Stimulated activated CD4-positive, alpha-beta T cell treated with anti-CD3 and anti-CD28 coated beads, Interleukin-15, amount 100 ng/mL, for 24 hours (primary cell): ENCODE data around the gene CEP112.

ENCODE experiments used
- DNase-seq: peaks from one replicate; pipeline ENCODE4 v3.0.0-alpha.2; 2020

The CEP112 gene

DNA sequence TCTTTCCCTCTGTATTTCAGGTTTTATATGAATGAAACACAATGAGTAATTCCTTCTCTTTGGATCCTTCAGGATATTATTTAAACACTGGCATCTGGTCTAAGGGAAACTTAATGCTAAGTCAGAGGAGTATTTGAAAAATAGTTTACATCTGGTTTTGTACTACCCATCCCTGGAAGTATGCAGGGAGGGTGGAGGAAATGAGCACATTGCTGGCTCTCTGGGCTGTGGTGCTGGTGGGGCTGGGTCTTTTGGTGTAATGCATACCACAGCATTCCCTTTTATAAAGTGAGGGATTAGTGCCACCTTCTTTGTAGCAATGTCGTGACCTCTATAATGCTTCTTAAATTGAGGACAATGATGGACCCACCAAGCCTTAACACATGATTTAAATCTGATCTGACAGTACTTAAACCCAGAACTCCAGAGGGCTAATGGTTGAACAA lies 525.0 kb downstream of the CEP112 start:
- DNase-seq, result no peak

DNA sequence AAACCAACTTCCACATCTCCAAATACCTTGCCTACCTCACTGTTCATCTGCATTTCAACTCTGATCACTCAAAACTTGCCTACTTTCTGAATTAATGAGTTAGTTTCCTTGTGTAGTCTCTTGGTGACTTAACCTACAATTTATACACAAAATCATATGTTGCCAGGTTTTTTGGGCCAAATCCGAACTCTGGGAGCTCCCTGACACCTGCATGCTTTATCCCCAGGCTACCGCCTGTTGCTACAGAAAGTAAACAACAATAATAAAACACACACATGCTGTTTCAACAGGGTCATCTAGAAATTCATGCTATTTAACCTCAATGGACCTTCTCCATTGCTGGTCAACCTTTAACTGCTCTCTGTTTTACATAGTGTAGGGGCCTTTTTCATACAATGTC lies 526.0 kb downstream of the CEP112 start:
- DNase-seq, result no peak

DNA sequence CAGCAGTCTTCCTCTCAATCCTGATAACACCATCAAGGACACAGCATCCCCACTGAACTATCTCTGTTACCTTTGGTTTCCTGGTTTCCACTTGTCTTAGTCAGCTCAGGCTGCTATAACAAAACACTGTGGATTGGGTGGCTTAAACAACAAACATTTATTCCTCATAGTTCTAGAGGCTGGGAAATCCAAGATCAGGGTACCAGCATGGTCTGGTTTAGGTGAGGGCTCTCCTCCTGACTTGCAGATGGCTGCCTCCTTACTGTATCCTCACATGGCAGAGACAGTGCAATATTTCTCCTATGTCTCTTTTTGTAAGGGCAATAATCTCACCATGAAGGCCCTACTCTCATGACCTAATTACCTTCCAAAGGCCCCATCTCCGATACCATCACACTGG lies 527.2 kb downstream of the CEP112 start:
- no peak for DNase-seq

DNA sequence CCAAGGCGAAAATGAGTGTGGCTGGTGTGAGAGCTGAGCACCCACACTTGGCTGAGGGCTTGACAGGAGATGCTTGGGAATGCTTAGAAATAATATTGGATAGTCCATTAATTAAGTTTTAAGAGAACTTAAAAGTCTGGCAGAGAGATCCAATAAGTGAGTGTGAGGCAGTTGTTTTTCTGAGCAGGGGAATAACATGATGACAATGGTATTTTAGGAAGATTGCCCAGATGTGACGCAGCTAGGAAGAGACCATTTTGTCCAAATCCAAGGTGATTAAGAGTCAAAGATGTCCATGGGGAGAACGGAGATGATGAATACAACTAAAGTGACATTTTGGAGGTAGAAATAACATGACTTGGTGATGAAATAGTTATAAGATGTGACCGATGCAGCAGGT lies 527.7 kb downstream of the CEP112 start:
- no peak for DNase-seq

DNA sequence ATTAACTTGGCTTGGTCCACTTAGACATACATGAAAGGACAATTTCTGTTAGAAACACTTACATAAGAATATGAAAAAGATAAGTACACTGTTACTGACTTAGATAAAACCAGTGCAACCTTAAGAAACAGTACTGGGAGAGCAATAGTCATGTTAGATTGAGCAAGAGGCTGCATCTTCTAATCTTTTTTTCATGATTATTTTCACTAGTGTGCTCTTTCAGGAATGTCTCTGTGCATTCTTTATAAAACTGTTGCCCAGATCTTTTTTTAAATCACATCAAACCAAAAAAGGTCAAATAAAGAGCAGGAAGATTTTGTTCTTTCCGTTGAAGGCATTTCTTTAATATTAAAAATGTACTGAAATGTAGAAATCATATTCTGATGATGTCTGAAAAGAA lies 529.7 kb downstream of the CEP112 start:
- DNase-seq, result no peak

DNA sequence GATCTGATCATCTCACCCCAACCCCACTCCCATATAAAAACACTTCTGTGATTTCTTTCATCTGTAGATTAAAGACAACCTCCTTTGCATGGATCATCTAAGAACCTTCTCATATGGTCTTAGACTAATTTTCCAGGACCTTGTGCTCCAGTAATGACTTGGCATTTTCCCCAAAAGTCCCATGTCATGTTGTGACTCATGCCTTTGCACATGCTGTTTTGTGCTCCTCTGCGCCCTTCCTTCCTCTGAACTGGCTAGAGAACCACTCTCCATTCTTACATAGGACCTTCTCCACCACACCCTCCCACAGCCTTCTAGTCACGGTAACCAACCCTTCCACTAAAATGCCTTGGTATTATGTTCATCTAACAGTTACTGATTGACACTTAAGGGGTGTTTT lies 531.0 kb downstream of the CEP112 start:
- DNase-seq, result no peak

DNA sequence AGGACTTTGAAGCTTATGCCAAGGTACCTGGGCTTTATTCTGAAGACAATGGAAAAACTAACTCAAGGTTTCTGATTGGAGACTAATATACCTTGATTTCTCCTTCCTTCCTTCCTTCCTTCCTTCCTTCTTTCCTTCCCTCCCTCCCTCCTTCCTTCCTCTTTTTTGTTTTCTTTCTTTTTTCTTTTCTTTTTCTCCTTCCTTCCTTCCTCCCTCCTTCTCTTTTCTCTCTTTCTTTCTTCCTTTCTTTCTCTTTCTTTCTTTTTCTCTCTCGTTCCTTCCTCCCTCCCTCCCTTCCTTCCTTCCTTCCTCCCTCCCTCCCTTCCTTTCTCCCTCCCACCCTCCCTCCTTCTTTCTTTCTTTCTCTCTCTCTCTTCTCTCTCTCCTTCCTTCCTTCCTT lies 531.9 kb downstream of the CEP112 start:
- DNase-seq, result no peak

DNA sequence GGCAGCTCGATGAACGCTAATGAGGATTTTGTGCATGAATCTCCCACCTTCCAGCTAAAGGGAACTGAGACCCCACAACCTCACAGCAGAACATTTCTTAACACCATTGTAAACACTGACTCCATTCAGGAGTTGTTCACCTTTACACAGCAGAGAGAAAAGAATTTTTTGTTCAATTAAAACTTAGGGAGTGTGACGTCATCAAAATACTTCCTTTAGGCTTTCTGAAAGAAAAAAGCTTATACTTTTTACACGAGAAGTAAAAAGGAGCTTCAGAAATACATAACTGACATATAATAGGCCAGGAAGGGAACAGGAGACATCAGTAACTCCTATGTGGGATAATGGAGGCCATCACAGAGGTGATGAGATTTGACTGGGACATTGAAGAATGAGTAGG lies 532.4 kb downstream of the CEP112 start:
- DNase-seq, result no peak

DNA sequence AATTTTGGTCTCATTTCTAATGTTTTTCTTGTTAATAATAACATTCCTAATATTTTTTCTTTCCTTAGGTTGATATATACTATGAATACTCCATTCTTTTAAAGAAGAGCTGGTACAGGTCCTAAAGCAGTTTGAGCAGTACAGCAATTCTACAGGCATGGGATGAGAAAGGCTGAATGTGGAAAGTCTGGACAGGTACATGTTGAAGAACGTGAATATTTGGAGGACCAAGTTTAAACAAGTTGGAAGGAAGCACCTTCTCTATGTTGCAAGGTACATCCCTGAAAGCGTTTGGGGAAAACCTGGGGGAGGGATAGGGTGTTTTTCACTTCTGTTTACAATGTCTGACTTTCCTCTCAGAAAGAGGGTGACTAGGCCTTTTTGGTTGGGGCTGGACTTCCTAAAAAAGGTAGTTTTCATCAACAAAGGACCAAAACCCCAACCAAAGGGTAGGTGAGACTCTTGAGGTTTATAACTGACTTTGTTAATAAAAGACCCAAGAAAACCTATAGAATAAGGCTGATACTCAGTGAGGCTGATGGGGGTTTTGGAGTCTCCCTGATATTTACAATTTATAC lies 534.6 kb downstream of the CEP112 start:
- no peak for DNase-seq

DNA sequence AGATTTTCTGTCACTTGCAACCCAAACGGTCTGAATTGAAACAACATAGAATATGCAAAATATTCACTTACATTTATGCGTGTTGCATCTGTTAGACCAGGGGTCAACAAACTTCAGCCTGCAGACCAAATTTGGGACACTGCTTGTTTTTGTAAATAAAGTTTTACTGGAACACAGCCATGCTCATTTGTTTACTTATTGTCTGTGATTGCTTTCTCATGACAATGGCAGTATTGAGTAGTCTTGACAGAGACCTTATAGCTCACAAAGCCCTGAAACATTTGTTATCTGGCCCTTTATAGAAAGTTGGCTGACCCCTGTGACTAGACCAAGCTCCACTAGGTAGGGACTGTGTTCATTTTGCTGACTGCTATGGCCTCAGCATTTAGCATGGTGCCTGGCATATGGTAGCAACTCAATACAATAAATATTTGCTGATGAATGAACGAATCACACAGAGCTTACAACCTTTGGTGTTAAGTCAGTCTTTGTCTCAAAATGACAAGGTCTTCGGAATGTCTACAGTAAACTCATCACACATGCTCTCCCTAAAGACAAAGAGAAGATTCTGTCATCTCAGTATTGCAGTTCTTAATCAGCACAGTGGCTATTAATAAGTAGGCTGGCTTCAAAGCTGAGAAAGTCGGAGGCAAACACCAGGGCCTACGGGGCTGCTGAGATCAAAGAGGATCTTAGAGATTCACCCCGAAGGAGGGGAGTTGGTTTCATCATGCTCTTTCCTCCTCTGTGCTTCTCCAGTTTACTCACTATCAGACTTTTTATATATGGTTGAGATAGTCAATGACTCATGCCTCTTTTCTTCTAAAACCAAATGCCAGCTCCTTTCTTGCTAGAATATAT lies 535.3 kb downstream of the CEP112 start:
- peak; percentile 71 for DNase-seq

DNA sequence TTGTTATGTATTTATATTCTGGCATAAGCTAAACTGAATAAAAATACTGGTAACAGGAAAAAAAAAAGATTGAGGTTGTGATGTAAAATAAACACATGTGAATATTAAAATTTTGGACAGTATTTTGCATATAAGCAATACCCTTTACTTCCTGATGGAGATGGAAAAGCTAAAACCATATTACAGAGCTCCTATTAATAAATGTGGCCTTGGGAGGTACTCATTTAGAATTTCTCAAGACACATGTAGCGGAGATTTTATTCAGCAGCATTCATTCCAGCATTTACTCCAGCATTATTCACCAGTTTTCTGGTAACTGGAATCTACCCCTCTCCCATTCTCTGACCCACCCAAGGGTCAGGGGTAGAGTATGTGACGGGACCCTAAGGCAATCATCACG lies 536.2 kb downstream of the CEP112 start:
- DNase-seq, result no peak

DNA sequence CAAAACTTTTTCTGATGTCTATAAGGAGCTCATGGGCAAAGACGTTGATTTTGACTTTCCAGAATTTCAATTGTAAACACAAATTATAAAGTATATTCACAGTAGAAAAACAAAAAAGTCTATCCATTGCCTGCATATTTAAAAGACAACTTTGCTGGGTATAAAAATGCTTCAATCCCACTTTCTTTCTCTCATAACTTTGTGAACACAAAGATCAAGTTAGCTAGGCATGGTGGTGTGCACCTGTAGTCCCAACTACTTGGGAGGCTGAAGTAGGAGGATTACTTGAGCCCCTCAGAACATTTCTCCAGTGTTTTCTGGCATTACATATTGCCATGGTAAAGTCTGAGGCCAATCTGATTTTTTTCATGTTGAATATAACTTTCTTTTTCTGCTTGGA lies 547.4 kb downstream of the CEP112 start:
- no peak for DNase-seq

DNA sequence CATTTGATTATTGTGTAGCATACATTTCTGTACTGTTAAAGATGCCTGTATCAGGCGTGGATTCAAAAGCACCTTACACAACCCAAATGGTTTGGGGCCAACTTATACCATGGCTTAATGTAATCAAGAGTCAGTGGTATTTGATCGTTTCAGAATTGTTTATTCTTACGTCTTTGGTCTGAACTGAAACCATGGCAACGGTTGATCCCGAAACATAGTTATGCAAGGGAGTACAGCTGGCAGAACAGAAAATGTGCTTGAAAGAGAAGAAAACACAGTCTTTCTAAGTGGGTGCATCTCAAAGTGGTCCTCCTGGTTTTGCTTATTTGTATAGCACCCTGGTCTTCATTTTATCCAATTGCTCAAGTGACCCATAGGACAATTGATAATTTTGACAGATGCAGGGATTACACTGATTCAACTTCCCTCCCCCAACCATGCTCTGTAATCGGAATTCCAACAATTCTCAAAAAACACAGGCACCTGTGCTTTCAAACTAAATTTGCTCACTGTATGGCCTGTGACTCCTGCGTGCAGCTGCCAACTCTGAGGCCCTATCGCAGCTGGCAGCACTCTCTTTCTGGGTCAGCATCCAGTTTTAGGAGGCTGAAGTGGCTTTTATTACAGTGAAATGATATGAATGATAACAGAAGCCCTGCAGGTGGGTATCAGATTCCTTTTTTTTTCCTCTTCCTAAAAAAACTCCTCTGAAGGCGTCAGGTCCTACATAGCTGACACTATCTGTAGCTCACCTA lies 553.5 kb downstream of the CEP112 start:
- no peak for DNase-seq

DNA sequence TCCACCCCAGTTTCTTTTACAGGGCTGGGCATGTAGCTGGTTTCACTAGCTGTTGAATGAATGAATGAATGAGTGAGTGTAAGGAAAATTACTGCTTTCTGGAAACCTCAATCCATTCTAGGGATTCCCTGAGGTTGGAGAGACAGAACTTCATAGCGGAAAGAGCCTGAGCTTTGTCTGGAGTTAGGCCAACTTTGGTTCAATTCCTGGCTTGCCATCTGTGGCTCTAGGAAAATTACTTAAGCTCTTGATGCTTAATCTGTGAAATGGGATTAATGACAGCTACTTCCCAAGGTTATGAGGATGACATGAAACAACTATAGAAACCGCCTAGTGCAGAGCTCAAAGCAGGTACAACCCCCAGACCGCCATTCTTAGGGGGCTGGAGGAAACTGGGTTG lies 554.1 kb downstream of the CEP112 start:
- DNase-seq, result no peak

DNA sequence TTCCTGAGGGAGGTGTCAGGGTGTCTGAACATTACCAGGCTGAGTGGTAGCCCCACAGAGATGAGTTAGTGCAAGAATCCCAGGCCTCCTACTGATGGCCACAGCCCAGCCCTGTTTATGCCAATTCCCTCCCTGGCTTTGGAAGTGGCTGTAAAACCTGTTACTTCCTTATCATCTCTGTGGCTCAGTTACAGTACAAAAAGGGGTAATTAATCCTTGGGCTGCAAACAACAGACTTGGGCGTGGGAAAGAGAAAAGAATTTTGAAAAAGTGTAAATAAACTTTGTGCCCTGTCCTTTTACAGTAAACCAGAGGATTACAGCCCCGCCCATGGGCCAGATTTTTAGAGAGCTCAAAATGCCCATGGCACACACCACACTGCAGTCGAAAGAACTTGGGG lies 557.4 kb downstream of the CEP112 start:
- DNase-seq, result no peak

DNA sequence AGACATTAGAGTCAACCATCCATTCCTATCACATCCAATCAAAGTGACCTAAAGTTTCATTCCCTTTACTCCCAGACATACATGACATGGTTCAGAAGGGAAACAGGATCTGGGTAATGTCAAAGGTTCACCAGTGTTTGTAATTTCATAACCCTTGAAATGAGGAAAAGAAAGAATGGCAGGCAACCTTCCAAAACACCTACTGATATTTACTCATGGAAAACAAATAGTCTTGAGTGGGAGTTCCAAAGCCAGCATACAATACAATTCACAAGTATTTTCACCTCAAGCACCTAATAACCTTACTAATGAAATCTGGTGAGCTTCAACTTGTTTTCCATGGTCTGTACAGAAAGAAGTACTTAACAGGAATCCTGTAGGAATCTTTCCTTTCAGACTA lies 557.9 kb downstream of the CEP112 start:
- DNase-seq, result no peak

DNA sequence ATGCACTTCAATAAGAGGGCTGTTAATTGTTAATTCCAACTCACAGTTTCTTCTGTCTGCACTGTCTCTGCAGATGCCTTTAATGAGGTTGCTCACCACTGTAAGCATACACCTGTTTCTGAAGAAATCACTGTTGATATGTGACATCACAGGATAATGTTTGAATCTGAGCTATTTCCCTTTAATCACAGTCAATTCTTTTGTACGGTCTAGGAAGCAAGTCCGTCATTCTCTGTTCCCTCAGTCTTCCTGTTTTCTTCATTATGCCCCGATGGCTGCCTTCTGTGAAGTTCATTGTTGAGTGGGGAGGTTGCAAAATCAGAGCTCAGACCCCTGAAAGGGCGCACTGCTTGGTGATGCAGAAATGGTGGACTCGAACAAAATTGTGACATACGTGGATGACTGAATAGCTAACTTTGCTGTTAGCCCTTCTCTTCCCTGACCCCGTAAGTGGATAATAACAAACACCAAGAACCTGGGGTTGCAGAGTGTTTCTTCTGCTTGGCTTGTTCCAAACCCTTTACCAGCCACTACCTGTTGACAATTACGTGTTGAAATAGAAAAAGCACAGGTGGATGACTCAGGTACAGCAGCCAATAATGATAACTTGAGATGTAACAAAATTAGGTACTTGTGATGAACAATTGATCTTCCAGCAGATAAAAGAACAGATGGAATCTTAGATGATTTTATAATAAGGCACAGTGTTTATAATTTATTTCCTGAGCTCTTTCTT lies 558.6 kb downstream of the CEP112 start:
- DNase-seq, result no peak

DNA sequence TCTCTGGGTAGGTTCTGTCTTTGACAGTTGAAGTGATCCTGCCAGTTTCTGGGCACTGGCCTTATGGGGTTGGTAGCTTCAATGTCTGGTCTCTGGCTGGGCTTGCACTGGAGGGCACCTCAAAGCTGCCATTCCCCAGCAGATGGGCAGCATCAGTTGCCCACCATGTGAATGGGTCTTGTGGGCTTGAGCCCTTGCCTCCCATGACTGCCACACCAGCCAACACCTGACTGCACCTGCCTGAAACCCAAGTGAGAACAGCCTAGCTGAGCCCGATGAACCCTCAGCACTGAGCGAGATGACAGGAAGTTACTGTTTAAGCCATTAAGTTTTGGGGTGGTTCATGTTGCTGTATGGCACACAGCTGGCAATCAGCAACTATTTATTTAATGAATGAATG lies 561.4 kb downstream of the CEP112 start:
- DNase-seq, result no peak

DNA sequence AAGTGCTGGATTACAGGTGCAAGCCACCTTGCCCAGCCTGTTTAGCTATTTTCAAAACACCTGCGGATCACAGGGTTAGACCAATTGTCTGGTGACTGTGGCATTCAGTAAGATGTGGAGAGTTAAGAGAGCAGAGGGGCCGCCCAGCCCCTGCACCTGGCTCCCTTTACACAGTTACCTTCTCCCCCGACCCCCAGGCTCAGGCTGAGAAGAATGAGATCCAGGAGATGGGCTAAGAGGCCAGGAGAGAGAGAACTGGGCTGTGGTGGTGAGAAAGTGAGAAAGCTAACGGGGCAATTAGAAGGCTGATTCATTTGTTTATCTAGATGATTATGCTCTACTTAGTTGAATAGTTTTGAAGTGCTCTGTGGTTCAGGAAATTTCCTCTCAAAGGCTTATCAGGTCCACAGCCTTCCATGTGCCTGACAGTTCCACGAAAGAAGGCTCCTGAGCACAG lies 562.7 kb downstream of the CEP112 start:
- DNase-seq, result no peak

DNA sequence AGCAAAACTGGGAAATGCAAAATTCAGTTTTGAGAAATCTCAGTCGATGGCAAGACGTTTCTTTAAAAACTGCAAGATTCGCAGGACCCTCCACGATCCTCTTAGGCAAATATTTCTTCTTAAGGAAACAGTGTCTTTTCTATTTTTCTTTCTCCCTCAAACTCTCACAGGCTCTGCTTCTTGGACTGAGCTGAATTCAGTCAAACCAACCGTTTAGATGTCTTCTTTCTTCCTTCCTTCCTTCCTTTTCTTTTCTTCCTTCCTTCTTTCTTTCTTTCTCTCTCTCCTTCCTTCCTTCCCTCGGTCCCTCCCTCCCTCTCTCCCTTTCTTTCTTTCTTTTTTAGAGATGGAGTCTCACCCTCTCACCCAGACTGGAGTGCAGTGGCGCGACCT lies 563.3 kb downstream of the CEP112 start:
- no peak for DNase-seq

DNA sequence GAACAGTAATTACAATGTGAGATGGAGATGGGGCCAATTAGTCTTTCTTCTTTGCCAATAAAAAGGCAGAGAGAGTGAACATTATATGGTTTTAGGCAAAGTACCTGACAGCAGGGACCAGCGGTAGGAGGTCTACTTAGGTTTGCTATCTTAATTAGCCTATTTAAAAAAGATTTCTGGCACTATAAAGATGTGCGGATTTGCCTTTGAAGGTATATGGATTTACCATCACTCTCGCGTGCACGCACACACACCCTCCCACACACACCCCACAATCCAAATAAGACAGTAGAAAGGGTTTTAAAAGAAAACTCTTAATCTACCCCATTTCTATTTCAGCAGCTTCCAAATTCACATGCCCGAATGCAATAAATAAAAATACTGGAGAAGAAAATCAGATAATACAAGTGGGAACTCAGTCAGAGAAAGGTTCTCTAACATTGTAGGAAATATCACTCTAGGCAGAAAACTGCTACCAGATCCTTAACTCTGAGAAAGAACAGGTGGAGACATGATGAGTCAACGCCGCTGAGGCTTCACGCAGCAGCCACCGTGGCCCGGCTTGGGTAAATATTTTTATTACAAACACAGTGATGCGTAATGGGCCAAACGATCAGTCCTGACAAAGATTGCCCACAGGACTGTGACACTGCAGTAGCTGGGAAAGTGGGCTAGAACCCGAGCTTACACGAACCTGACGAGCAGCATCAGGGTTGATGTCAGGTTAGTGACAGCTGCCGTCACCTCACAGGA lies 563.9 kb downstream of the CEP112 start:
- DNase-seq, result no peak

DNA sequence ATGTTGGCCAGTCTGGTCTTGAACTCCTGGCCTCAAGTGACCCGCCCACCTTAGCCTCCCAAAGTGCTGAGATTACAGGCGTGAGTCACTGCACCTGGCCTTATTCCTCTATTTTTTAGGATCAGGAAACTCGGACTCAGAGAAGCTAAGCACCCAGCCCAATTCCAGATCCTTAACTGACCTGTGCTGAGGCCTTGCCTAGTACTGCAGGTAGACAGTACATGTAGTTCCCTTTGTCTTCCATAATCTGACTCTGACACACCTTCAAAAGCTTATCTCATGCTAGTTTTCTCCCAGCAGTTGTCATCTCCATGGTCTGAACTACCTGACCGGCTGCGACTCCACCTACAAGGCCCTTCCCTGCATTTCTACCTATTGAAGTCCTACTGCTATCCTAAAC lies 564.8 kb downstream of the CEP112 start:
- DNase-seq, result no peak

DNA sequence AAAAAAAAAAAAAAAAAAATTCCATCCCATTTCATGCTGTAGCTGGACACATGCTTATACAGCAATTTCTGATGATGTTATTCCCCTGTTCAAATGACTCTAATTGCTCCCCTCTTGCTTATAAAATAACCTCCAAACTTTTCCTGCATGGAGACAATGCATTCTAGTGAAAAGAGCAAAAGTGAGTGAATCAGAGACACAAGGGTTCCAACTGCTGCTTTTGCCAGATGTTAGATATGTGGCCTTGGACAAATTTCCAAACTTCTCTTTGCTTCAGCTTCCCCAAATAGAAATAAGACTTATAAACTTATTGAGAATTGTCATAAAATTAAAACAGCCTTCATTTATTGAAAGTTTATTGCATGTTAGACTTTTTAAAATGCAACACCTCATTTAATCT lies 565.5 kb downstream of the CEP112 start:
- no peak for DNase-seq
